SH-SY5Y (cell line): ENCODE data around the gene B4GALT2.

Experiments
- GATA2 ChIP-seq: IDR thresholded peaks from 2 replicates; pipeline ENCODE4 v1.6.1; 2011; ENCODE audit warnings: mild to moderate bottlenecking, low read depth, low read length
- GATA3 ChIP-seq: IDR thresholded peaks from 2 replicates; pipeline ENCODE4 v1.6.1; 2011; ENCODE audit warnings: low read depth, mild to moderate bottlenecking, low read length, moderate library complexity

Gene B4GALT2

GRCh38 chr1:44029911-44030604, 51.0 kb downstream of the B4GALT2 start:
- TF ChIP-seq GATA2 (no peak), GATA3 (no peak)

GRCh38 chr1:44030605-44031251, 51.7 kb downstream of the B4GALT2 start:
- TF ChIP-seq GATA3 (no peak), GATA2 (no peak)

GRCh38 chr1:44031252-44032169, 52.5 kb downstream of the B4GALT2 start, which contains the start of gene SLC6A9:
Gene SLC6A9, minus strand, starts transcription at chr1:44031462. Its CDS starts 7,185 bp downstream, at chr1:44024277.
- no peak for TF ChIP-seq GATA3
- no peak for TF ChIP-seq GATA2

- no peak for TF ChIP-seq GATA3
- no peak for TF ChIP-seq GATA2
Observed at GRCh38 chr1:44032170-44032790, 53.3 kb downstream of the B4GALT2 start.

GRCh38 chr1:44033041-44033575, 54.1 kb downstream of the B4GALT2 start:
- TF ChIP-seq GATA2 (no peak), GATA3 (no peak)

GRCh38 chr1:44033756-44034155, 54.7 kb downstream of the B4GALT2 start:
- TF ChIP-seq GATA3 (no peak), GATA2 (no peak)

GRCh38 chr1:44034423-44034822, 55.4 kb downstream of the B4GALT2 start:
- TF ChIP-seq GATA2 (no peak), GATA3 (no peak)

- TF ChIP-seq GATA3: no peak
- no peak for TF ChIP-seq GATA2
Observed at GRCh38 chr1:44034976-44035716, 56.1 kb downstream of the B4GALT2 start.

GRCh38 chr1:44035726-44036408, 56.9 kb downstream of the B4GALT2 start:
- TF ChIP-seq GATA2: peak; percentile 69
- no peak for TF ChIP-seq GATA3

- TF ChIP-seq GATA2: no peak
Observed at GRCh38 chr1:44036409-44037139, 57.6 kb downstream of the B4GALT2 start.

GRCh38 chr1:44037154-44037553, 58.1 kb downstream of the B4GALT2 start:
- TF ChIP-seq GATA2: no peak
- no peak for TF ChIP-seq GATA3

- TF ChIP-seq GATA3 (no peak), GATA2 (no peak)
Observed at GRCh38 chr1:44038876-44039657, 60.1 kb downstream of the B4GALT2 start.
